ENCODE measurements around the gene UBASH3B.

Gene UBASH3B

GRCh38 chr11:122714004-122714403 is 58.5 kb downstream of the UBASH3B start:
- H2AFZ ChIP-seq (ENCODE audit: low read length) = no peak overlapping the region
- H3K27ac ChIP-seq (ENCODE audit: low read length) = peak overlapping the region; percentile 12; the same call in 1 of the 2 replicates
- H3K9me3 ChIP-seq (replicated peaks; ENCODE audit: insufficient read depth, low read length) = no peaks in the 10 kb centered on the region
- H3F3A ChIP-seq (ENCODE audit: insufficient read depth, low read length) = no peaks in the 10 kb centered on the region
- no peaks in the 10 kb centered on the region for H3K9me2 ChIP-seq (replicated peaks; ENCODE audit: insufficient read depth, low read length)
- no peak overlapping the region for H3K4me2 ChIP-seq (ENCODE audit: low read depth, low read length)
- no peak for TF ChIP-seq EZH2phosphoT487 (IDR thresholded peaks at IDR 0.05; ENCODE audit: low read length)
- no peak for TF ChIP-seq EZH2 (optimal IDR thresholded peaks at IDR 0.05; ENCODE audit: low read depth, low read length)
- no peak for TF ChIP-seq CTCF (IDR thresholded peaks at IDR 0.05; ENCODE audit: low read length)
- H3K36me3 ChIP-seq (replicated peaks; ENCODE audit: insufficient read depth, low read length) = no peaks in the 10 kb centered on the region
- peaks cover 14% of the 10 kb centered on the region for H3K4me1 ChIP-seq (ENCODE audit: low read length)
- DNase-seq = peak; percentile 56
- no peaks in the 10 kb centered on the region for H3K79me2 ChIP-seq (ENCODE audit: low read length)
- H4K20me1 ChIP-seq (ENCODE audit: insufficient read depth, low read length) = no peaks in the 10 kb centered on the region
- no peaks in the 10 kb centered on the region for H3K27me3 ChIP-seq (replicated peaks; ENCODE audit: insufficient read depth, low read length)
- H3K9ac ChIP-seq (ENCODE audit: low read length) = no peak overlapping the region
- H3K4me3 ChIP-seq (ENCODE audit: low read length) = no peak overlapping the region

GRCh38 chr11:122714484-122714883 is 59.0 kb downstream of the UBASH3B start:
- Histone ChIP-seq H3K4me1 (ENCODE audit: low read length) (peaks cover 14% of the 10 kb centered on the region), H3K27ac (ENCODE audit: low read length) (peak overlapping the region; percentile 12; the same call in 1 of the 2 replicates), H3K27me3 (replicated peaks; ENCODE audit: insufficient read depth, low read length) (no peaks in the 10 kb centered on the region), H3K79me2 (ENCODE audit: low read length) (no peaks in the 10 kb centered on the region), H3F3A (ENCODE audit: insufficient read depth, low read length) (no peaks in the 10 kb centered on the region), H3K9ac (ENCODE audit: low read length) (no peak overlapping the region), H4K20me1 (ENCODE audit: insufficient read depth, low read length) (no peaks in the 10 kb centered on the region), H3K9me2 (replicated peaks; ENCODE audit: insufficient read depth, low read length) (no peaks in the 10 kb centered on the region), H3K4me3 (ENCODE audit: low read length) (no peak overlapping the region), H2AFZ (ENCODE audit: low read length) (no peak overlapping the region), H3K36me3 (replicated peaks; ENCODE audit: insufficient read depth, low read length) (no peaks in the 10 kb centered on the region), H3K9me3 (replicated peaks; ENCODE audit: insufficient read depth, low read length) (no peaks in the 10 kb centered on the region), H3K4me2 (ENCODE audit: low read depth, low read length) (no peak overlapping the region)
- no peak for DNase-seq
- TF ChIP-seq EZH2phosphoT487 (IDR thresholded peaks at IDR 0.05; ENCODE audit: low read length) = no peak
- no peak for TF ChIP-seq EZH2 (optimal IDR thresholded peaks at IDR 0.05; ENCODE audit: low read depth, low read length)
- TF ChIP-seq CTCF (IDR thresholded peaks at IDR 0.05; ENCODE audit: low read length) = no peak

GRCh38 chr11:122715548-122716440 is 60.3 kb downstream of the UBASH3B start:
- Histone ChIP-seq H4K20me1 (ENCODE audit: insufficient read depth, low read length) (no peaks in the 10 kb centered on the region), H3K27me3 (replicated peaks; ENCODE audit: insufficient read depth, low read length) (no peaks in the 10 kb centered on the region), H3K9me3 (replicated peaks; ENCODE audit: insufficient read depth, low read length) (no peaks in the 10 kb centered on the region), H3K4me2 (ENCODE audit: low read depth, low read length) (no peak overlapping the region), H3K4me3 (ENCODE audit: low read length) (no peak overlapping the region), H3K36me3 (replicated peaks; ENCODE audit: insufficient read depth, low read length) (no peaks in the 10 kb centered on the region), H3K9ac (ENCODE audit: low read length) (no peak overlapping the region), H3K4me1 (ENCODE audit: low read length) (peaks cover 14% of the 10 kb centered on the region), H3F3A (ENCODE audit: insufficient read depth, low read length) (no peaks in the 10 kb centered on the region), H3K9me2 (replicated peaks; ENCODE audit: insufficient read depth, low read length) (no peaks in the 10 kb centered on the region), H3K27ac (ENCODE audit: low read length) (no peak overlapping the region), H3K79me2 (ENCODE audit: low read length) (no peaks in the 10 kb centered on the region), H2AFZ (ENCODE audit: low read length) (no peak overlapping the region)
- DNase-seq = no peak
- TF ChIP-seq EZH2 (optimal IDR thresholded peaks at IDR 0.05; ENCODE audit: low read depth, low read length) = no peak
- no peak for TF ChIP-seq CTCF (IDR thresholded peaks at IDR 0.05; ENCODE audit: low read length)
- TF ChIP-seq EZH2phosphoT487 (IDR thresholded peaks at IDR 0.05; ENCODE audit: low read length) = no peak

All from MM.1S (cell line).